ENCODE data around the gene PTH1R.

The PTH1R gene

GRCh38 chr3:46883054-46883829, 5.7 kb downstream of the PTH1R start:
- no peak for DNase-seq (ENCODE audit: low spot score)

GRCh38 chr3:46883830-46884185, 6.3 kb downstream of the PTH1R start:
- no peak for DNase-seq (ENCODE audit: low spot score)

- DNase-seq (ENCODE audit: low spot score), result no peak
Measured at GRCh38 chr3:46884427-46884826, 6.9 kb downstream of the PTH1R start.

GRCh38 chr3:46884929-46885328, 7.4 kb downstream of the PTH1R start:
- DNase-seq (ENCODE audit: low spot score), result no peak

GRCh38 chr3:46885612-46886011, 8.1 kb downstream of the PTH1R start:
- no peak for DNase-seq (ENCODE audit: low spot score)

- DNase-seq (ENCODE audit: low spot score), result no peak
Measured at GRCh38 chr3:46887980-46888494, 10.5 kb downstream of the PTH1R start.

- no peak for DNase-seq (ENCODE audit: low spot score)
Measured at GRCh38 chr3:46888705-46889104, 11.2 kb downstream of the PTH1R start.

GRCh38 chr3:46889381-46890110, 12.0 kb downstream of the PTH1R start:
- no peak for DNase-seq (ENCODE audit: low spot score)

GRCh38 chr3:46890132-46890531, 12.6 kb downstream of the PTH1R start:
- no peak for DNase-seq (ENCODE audit: low spot score)

- no peak for DNase-seq (ENCODE audit: low spot score)
Measured at GRCh38 chr3:46891132-46891531, 13.6 kb downstream of the PTH1R start.

GRCh38 chr3:46892285-46893145, 15.0 kb downstream of the PTH1R start:
- peak; percentile 56 for DNase-seq (ENCODE audit: low spot score)

- DNase-seq (ENCODE audit: low spot score), result no peak
Measured at GRCh38 chr3:46893146-46893748, 15.7 kb downstream of the PTH1R start.

- DNase-seq (ENCODE audit: low spot score), result no peak
Measured at GRCh38 chr3:46893763-46894162, 16.2 kb downstream of the PTH1R start.

- DNase-seq (ENCODE audit: low spot score), result no peak
Measured at GRCh38 chr3:46894256-46894655, 16.7 kb downstream of the PTH1R start.

GRCh38 chr3:46895204-46895660, 17.7 kb downstream of the PTH1R start:
- no peak for DNase-seq (ENCODE audit: low spot score)

- DNase-seq (ENCODE audit: low spot score), result no peak
Measured at GRCh38 chr3:46895761-46896160, 18.2 kb downstream of the PTH1R start.

GRCh38 chr3:46896386-46896785, 18.9 kb downstream of the PTH1R start:
- no peak for DNase-seq (ENCODE audit: low spot score)

- DNase-seq (ENCODE audit: low spot score), result no peak
Measured at GRCh38 chr3:46897031-46897430, 19.5 kb downstream of the PTH1R start.

GRCh38 chr3:46897829-46898320, 20.4 kb downstream of the PTH1R start:
- DNase-seq (ENCODE audit: low spot score), result no peak

- no peak for DNase-seq (ENCODE audit: low spot score)
Measured at GRCh38 chr3:46898321-46899150, 21.0 kb downstream of the PTH1R start.

Measured in pons (tissue), 1 donor.